SK-N-SH (cell line): ENCODE data around the gene MYO15B.

Experiments used
- ELF1 ChIP-seq: IDR thresholded peaks from 2 replicates; pipeline ENCODE4 v1.4.0; 2012
- EP300 ChIP-seq, 2 experiments: IDR thresholded peaks; 2 replicates each; pipeline versions ENCODE4 v1.4.0 to v1.6.1; 2012; ENCODE audit warnings: borderline replicate concordance in 1 of 2, low read depth in 1 of 2, low read length in 1 of 2
- EZH2phosphoT487 ChIP-seq: fragments of 200-600 bp; sonication (generic); IDR thresholded peaks from 2 replicates; pipeline ENCODE4 v1.6.1; 2017; ENCODE audit warnings: low read depth, mixed run types, mild to moderate bottlenecking, antibody characterized with exemption, moderate library complexity, borderline replicate concordance
- FOXM1 ChIP-seq: IDR thresholded peaks from 2 replicates; pipeline ENCODE4 v1.4.0; 2012; ENCODE audit warnings: low read depth, mild to moderate bottlenecking
- MXI1 ChIP-seq: IDR thresholded peaks from 2 replicates; pipeline ENCODE4 v1.6.1; 2012; ENCODE audit warnings: mild to moderate bottlenecking, low read depth, low read length, improper control_type of control experiment
- POLR2AphosphoS5 ChIP-seq: IDR thresholded peaks from 2 replicates; pipeline ENCODE4 v1.6.1; 2012; ENCODE audit warnings: low read depth, low read length
- RAD21 ChIP-seq: IDR thresholded peaks from 2 replicates; pipeline ENCODE4 v1.6.1; 2012; ENCODE audit warnings: mild to moderate bottlenecking, low read length
- RFX5 ChIP-seq: IDR thresholded peaks from 2 replicates; pipeline ENCODE4 v1.6.1; 2012; ENCODE audit warnings: mild to moderate bottlenecking, improper control_type of control experiment, low read length
- SMC3 ChIP-seq: IDR thresholded peaks from 2 replicates; pipeline ENCODE4 v1.6.1; 2012; ENCODE audit warnings: low read depth, low read length, improper control_type of control experiment
- TF ChIP-seq, protein P1 (sequence below): fragments of 200-600 bp; sonication (generic); IDR thresholded peaks from 2 replicates; pipeline ENCODE4 v1.6.1; 2017; ENCODE audit warnings: antibody characterized with exemption, mild to moderate bottlenecking, moderate library complexity
- TF ChIP-seq, protein P2 (sequence below): fragments of 150-350 bp; IDR thresholded peaks from 2 replicates; pipeline ENCODE4 v1.6.1; 2017; ENCODE audit warnings: antibody characterized with exemption, low read length, low read depth, borderline replicate concordance

DNA sequence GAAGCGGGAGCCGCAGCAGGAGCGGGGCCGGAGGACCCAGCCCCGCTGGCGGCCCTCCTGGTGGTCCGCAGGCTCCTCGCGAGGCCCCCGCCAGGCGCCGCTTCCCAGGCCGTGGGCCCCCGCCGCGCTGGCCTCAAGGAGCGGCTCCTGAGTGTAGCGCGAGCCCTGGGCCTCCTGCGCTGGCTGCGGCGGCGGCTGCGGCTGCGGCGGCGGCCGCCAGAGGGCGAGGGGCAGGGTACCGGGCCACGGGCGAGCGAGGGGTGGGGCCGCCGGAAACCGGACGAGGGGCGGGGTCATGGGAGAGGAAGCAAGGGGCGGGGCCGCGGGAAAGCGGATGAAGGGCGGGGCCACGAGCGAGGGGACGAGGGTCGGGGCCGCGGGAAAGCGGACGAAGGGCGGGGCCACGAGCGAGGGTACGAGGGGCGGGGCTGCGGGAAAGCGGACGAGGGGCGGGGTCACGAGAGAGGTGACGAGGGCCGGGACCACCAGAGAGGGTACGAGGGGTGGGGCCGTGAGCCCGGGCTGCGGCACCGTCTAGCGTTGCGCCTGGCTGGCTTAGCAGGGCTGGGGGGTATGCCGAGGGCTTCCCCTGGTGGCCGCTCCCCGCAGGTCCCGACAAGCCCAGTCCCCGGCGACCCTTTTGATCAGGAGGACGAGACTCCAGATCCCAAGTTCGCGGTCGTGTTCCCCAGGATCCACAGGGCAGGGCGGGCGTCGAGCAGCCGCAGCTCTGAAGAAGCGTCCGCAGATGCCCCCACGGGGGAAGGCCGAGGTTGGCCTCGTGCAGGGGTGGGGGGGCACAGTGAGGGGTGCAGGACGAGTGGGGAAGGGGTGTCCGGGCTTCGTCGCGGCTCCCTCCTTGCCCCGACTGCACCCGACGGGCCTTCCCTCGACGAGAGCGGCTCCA is 1.7 kb downstream of the MYO15B start:
- peak; percentile 52; the same call in 1 of the 2 replicates for TF ChIP-seq POLR2AphosphoS5
- TF ChIP-seq, protein P1, sequence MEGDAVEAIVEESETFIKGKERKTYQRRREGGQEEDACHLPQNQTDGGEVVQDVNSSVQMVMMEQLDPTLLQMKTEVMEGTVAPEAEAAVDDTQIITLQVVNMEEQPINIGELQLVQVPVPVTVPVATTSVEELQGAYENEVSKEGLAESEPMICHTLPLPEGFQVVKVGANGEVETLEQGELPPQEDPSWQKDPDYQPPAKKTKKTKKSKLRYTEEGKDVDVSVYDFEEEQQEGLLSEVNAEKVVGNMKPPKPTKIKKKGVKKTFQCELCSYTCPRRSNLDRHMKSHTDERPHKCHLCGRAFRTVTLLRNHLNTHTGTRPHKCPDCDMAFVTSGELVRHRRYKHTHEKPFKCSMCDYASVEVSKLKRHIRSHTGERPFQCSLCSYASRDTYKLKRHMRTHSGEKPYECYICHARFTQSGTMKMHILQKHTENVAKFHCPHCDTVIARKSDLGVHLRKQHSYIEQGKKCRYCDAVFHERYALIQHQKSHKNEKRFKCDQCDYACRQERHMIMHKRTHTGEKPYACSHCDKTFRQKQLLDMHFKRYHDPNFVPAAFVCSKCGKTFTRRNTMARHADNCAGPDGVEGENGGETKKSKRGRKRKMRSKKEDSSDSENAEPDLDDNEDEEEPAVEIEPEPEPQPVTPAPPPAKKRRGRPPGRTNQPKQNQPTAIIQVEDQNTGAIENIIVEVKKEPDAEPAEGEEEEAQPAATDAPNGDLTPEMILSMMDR = peak; percentile 60
- TF ChIP-seq FOXM1 = no peak
- no peak for TF ChIP-seq EZH2phosphoT487
- TF ChIP-seq, protein P2, sequence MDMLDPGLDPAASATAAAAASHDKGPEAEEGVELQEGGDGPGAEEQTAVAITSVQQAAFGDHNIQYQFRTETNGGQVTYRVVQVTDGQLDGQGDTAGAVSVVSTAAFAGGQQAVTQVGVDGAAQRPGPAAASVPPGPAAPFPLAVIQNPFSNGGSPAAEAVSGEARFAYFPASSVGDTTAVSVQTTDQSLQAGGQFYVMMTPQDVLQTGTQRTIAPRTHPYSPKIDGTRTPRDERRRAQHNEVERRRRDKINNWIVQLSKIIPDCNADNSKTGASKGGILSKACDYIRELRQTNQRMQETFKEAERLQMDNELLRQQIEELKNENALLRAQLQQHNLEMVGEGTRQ = no peak
- no peak for TF ChIP-seq RFX5
- TF ChIP-seq MXI1 = no peak
- TF ChIP-seq ELF1 = no peak
- TF ChIP-seq EP300 (IDR thresholded peaks at IDR 0.05; ENCODE audit: borderline replicate concordance in 1 of 2, low read depth in 1 of 2, low read length in 1 of 2) = peak in 1 of 2 experiments; percentile 68; a peak in 1 of 4 replicates
- peak; percentile 34 for TF ChIP-seq RAD21
- TF ChIP-seq SMC3 = peak; percentile 62
